HG03460 (cell line): ENCODE measurements around the gene PRR36.
"Not testable (repeated sequence)": the region's sequence is repeated elsewhere in the genome, so short reads cannot be mapped to it uniquely, and the experiment has no call there.

Source experiments
- ATAC-seq: cut with Tn5 transposase; IDR thresholded peaks from one replicate; pipeline ENCODE4 v1.9.1; 2021; ENCODE audit not compliant: unreplicated experiment

Gene PRR36

GRCh38 chr19:7900401-7900870 lies 26.2 kb upstream of the PRR36 start:
- ATAC-seq, result no peak

GRCh38 chr19:7899751-7900378 lies 25.7 kb upstream of the PRR36 start:
- no peak for ATAC-seq

- no peak for ATAC-seq
Measured at GRCh38 chr19:7898967-7899366, 24.8 kb upstream of the PRR36 start.

GRCh38 chr19:7897292-7897691 lies 23.1 kb upstream of the PRR36 start:
- no peak for ATAC-seq

GRCh38 chr19:7895565-7895964 lies 21.4 kb upstream of the PRR36 start:
- no peak for ATAC-seq

- no peak for ATAC-seq
Measured at GRCh38 chr19:7894612-7895309, 20.6 kb upstream of the PRR36 start.

GRCh38 chr19:7893362-7894101 lies 19.3 kb upstream of the PRR36 start:
- ATAC-seq, result not testable (repeated sequence)

GRCh38 chr19:7888826-7889217 lies 14.6 kb upstream of the PRR36 start:
- ATAC-seq, result no peak

- no peak for ATAC-seq
Measured at GRCh38 chr19:7888145-7888825, 14.1 kb upstream of the PRR36 start, which contains the start of gene LRRC8E. TSS of gene LRRC8E (plus strand) at chr19:7888510. CDS start at chr19:7895604, 7,094 bp downstream.

- ATAC-seq, result no peak
Measured at GRCh38 chr19:7887408-7888144, 13.4 kb upstream of the PRR36 start.

- no peak for ATAC-seq
Measured at GRCh38 chr19:7885818-7886217, 11.6 kb upstream of the PRR36 start.

GRCh38 chr19:7883796-7884570 lies 9.8 kb upstream of the PRR36 start:
- no peak for ATAC-seq

GRCh38 chr19:7883105-7883504 lies 8.9 kb upstream of the PRR36 start:
- no peak for ATAC-seq

GRCh38 chr19:7881910-7882309 lies 7.7 kb upstream of the PRR36 start:
- ATAC-seq, result no peak

GRCh38 chr19:7879836-7880235 lies 5.6 kb upstream of the PRR36 start:
- no peak for ATAC-seq

- ATAC-seq, result no peak
Measured at GRCh38 chr19:7879111-7879807, 5.1 kb upstream of the PRR36 start.

GRCh38 chr19:7877249-7877836 lies 3.2 kb upstream of the PRR36 start:
- no peak for ATAC-seq

GRCh38 chr19:7874897-7875273 lies 695 bp upstream of the PRR36 start:
- ATAC-seq, result no peak
